Upper lobe of left lung (tissue), 4 donors: ENCODE results near the gene SNX17.

Experiments used
- POLR2A ChIP-seq, 4 donors: fragments of 450-650 bp; IDR thresholded peaks; one replicate each; pipeline ENCODE4 v1.5.1; 2016 to 2017; ENCODE audit warnings: antibody characterized with exemption in 4 of 4, mild to moderate bottlenecking in 2 of 4
- POLR2AphosphoS5 ChIP-seq, 2 donors: sonication (generic); formaldehyde crosslinking; IDR thresholded peaks; one replicate each; pipeline ENCODE4 v1.5.1; 2017; ENCODE audit warnings: antibody characterized with exemption in 2 of 2
- TF ChIP-seq, protein P1 (sequence below), 6 experiments: fragments of 450-650 bp in 4 of 6; fragments of 200-600 bp in 2 of 6; sonication (generic) in 2 of 6; IDR thresholded peaks; one replicate each; pipeline ENCODE4 v1.5.1; 2016 to 2019; ENCODE audit warnings: antibody characterized with exemption in 6 of 6

GRCh38 chr2:27320958-27321543, 49.4 kb upstream of the SNX17 start:
- no peak for TF ChIP-seq POLR2A (IDR thresholded peaks at IDR 0.05)
- TF ChIP-seq, protein P1, sequence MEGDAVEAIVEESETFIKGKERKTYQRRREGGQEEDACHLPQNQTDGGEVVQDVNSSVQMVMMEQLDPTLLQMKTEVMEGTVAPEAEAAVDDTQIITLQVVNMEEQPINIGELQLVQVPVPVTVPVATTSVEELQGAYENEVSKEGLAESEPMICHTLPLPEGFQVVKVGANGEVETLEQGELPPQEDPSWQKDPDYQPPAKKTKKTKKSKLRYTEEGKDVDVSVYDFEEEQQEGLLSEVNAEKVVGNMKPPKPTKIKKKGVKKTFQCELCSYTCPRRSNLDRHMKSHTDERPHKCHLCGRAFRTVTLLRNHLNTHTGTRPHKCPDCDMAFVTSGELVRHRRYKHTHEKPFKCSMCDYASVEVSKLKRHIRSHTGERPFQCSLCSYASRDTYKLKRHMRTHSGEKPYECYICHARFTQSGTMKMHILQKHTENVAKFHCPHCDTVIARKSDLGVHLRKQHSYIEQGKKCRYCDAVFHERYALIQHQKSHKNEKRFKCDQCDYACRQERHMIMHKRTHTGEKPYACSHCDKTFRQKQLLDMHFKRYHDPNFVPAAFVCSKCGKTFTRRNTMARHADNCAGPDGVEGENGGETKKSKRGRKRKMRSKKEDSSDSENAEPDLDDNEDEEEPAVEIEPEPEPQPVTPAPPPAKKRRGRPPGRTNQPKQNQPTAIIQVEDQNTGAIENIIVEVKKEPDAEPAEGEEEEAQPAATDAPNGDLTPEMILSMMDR (IDR thresholded peaks at IDR 0.05): peak in 3 of 6 experiments; percentile 7 to 46 (median 34)
- TF ChIP-seq POLR2AphosphoS5 (IDR thresholded peaks at IDR 0.05): peak; percentile 54 to 62
